GM19025 (cell line): ENCODE measurements around the gene SPDYE11.
A peak's percentile ranks its signal among the peaks of the same experiment; 100 is the strongest.
"Not testable (repeated sequence)": the region's sequence is repeated elsewhere in the genome, so short reads cannot be mapped to it uniquely, and the experiment has no call there.

Source experiments
- ATAC-seq: cut with Tn5 transposase; IDR thresholded peaks from one replicate; pipeline ENCODE4 v1.9.1; 2021; ENCODE audit warnings: mild to moderate bottlenecking, low read depth, moderate library complexity; ENCODE audit not compliant: unreplicated experiment

Gene SPDYE11

GRCh38 chr7:73057811-73058210, at the start of gene SPDYE11:
SPDYE11 (minus strand) TSS chr7:73057911; CDS start chr7:73056111, 1,800 bp downstream.
- ATAC-seq: not testable (repeated sequence)

- ATAC-seq: not testable (repeated sequence)
These were observed 28.2 kb upstream of the SPDYE11 start, which contains the start of gene SPDYE9 for GRCh38 chr7:73085938-73086337. SPDYE9 (minus strand) TSS chr7:73086038; CDS start chr7:73084238, 1,800 bp downstream.

GRCh38 chr7:73029666-73030065, 28.0 kb downstream of the SPDYE11 start, which contains the start of gene SPDYE8:
SPDYE8 (minus strand) TSS chr7:73029766; CDS start chr7:73027966, 1,800 bp downstream.
- ATAC-seq: not testable (repeated sequence)

- ATAC-seq: not testable (repeated sequence)
These were observed 51.2 kb downstream of the SPDYE11 start for GRCh38 chr7:73006491-73006890.

GRCh38 chr7:73005693-73006447, 51.8 kb downstream of the SPDYE11 start:
- ATAC-seq: peak; percentile 69

GRCh38 chr7:73005356-73005692, 52.4 kb downstream of the SPDYE11 start:
- ATAC-seq: peak; percentile 75

- ATAC-seq: not testable (repeated sequence)
These were observed 59.7 kb downstream of the SPDYE11 start for GRCh38 chr7:72997887-72998468.
